ENCODE measurements around the gene SCNN1A. TPM values are rescaled to one million over a fixed set of nuclear protein-coding genes. Genes with fewer than 3 reads are reported as not detected.

The SCNN1A gene
- total and polyA plus RNA-seq, 2 of the 4 experiments (the other 2 are of a cell fraction) = 0.41 TPM; not detected in 1

- H3K79me1 ChIP-seq (ENCODE audit: low read depth in 1 of 2, low read length in 2 of 2) = no peaks in the 10 kb centered on the region
- H3K14ac ChIP-seq (replicated peaks; ENCODE audit: low read depth, low read length) = no peak overlapping the region
- no TSS peak for BruUV-seq (replicated peaks)
- no peak overlapping the region for H3K4me2 ChIP-seq (ENCODE audit: low read depth, low read length)
- no peak overlapping the region for H2BK120ac ChIP-seq (ENCODE audit: low read depth, low read length)
- no peak overlapping the region for H3K4me3 ChIP-seq (ENCODE audit: insufficient read depth, low read depth, low read length)
- dilution Hi-C loops (cut with HindIII; ENCODE audit: low sequenced_read_pairs, unreplicated experiment) (no loop called here), intact Hi-C loops (cut with micrococcal nuclease) (no loop called here), in situ Hi-C loops (cut with MboI; ENCODE audit: low sequenced_read_pairs) (no loop called here)
- no peaks in the 10 kb centered on the region for H4K20me1 ChIP-seq (ENCODE audit: insufficient read depth, low read length)
- H3K27me3 ChIP-seq (ENCODE audit: control insufficient read depth, insufficient read depth, low read length) = peaks cover 11% of the 10 kb centered on the region; the same call in 1 of the 2 replicates
- H3K4me1 ChIP-seq (ENCODE audit: control insufficient read depth, insufficient read depth, low read length) = peaks cover 10% of the 10 kb centered on the region
- CTCF ChIA-PET = no interaction called here
- no peaks in the 10 kb centered on the region for H3K36me3 ChIP-seq (ENCODE audit: control insufficient read depth, insufficient read depth, low read length)
- H4K91ac ChIP-seq (ENCODE audit: insufficient read depth, low read depth, low read length) = no peak overlapping the region
- no peaks in the 10 kb centered on the region for H3K9me3 ChIP-seq (ENCODE audit: control insufficient read depth, insufficient read depth, low read length)
- DNase-seq (no peak), ATAC-seq (ENCODE audit: low read depth) (no peak)
- peak overlapping the region; percentile 41 for H2AFZ ChIP-seq (replicated peaks; ENCODE audit: low read length, poor library complexity)
- no peak overlapping the region for H3K27ac ChIP-seq (ENCODE audit: insufficient read depth, low read length)
- no peak overlapping the region for H3K4ac ChIP-seq (ENCODE audit: low read depth, low read length)
- no peak overlapping the region for H4K8ac ChIP-seq (ENCODE audit: low read depth in 2 of 2, low read length in 2 of 2)
- H4K5ac ChIP-seq (ENCODE audit: low read depth, low read length) = no peak overlapping the region
- H2AK5ac ChIP-seq (ENCODE audit: low read depth, low read length) = peak overlapping the region; percentile 1; the same call in 1 of the 2 replicates
- TF ChIP-seq BHLHE40 (IDR thresholded peaks at IDR 0.05; ENCODE audit: low read depth, low read length) = no peak
- no peak overlapping the region for H2BK5ac ChIP-seq (ENCODE audit: low read depth, low read length, poor library complexity, severe bottlenecking)
- H3K23ac ChIP-seq (ENCODE audit: low read depth, low read length) = no peak overlapping the region
- POLR2A ChIA-PET (ENCODE audit: unreplicated experiment) = no interaction called here
- no peak overlapping the region for H3K56ac ChIP-seq (ENCODE audit: extremely low read depth, insufficient read depth, low read length)
- no peak overlapping the region for H3K9ac ChIP-seq (ENCODE audit: low read depth, low read length)
- peaks cover 12% of the 10 kb centered on the region for H3K9me1 ChIP-seq (ENCODE audit: insufficient read depth, low read length)
- H2BK20ac ChIP-seq (ENCODE audit: low read depth, low read length) = no peak overlapping the region
- no CpG with 5 or more reads among the region's 6 CpGs for WGBS, 2 experiments (ENCODE audit: extremely low coverage in 2 of 2, insufficient read length in 1 of 2)
- H3K18ac ChIP-seq (ENCODE audit: low read depth, low read length) = no peak overlapping the region
- no peak overlapping the region for H2AK9ac ChIP-seq (replicated peaks; ENCODE audit: low read depth, low read length, poor library complexity)
- H2BK15ac ChIP-seq (ENCODE audit: low read depth, low read length) = no peak overlapping the region
These were observed 60.2 kb downstream of the SCNN1A start for GRCh38 chr12:6315184-6315583.

Data from IMR-90 (cell line).